ENCODE data around the gene CROT.

CROT gene, protein sequence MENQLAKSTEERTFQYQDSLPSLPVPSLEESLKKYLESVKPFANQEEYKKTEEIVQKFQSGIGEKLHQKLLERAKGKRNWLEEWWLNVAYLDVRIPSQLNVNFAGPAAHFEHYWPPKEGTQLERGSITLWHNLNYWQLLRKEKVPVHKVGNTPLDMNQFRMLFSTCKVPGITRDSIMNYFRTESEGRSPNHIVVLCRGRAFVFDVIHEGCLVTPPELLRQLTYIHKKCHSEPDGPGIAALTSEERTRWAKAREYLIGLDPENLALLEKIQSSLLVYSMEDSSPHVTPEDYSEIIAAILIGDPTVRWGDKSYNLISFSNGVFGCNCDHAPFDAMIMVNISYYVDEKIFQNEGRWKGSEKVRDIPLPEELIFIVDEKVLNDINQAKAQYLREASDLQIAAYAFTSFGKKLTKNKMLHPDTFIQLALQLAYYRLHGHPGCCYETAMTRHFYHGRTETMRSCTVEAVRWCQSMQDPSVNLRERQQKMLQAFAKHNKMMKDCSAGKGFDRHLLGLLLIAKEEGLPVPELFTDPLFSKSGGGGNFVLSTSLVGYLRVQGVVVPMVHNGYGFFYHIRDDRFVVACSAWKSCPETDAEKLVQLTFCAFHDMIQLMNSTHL

DNA sequence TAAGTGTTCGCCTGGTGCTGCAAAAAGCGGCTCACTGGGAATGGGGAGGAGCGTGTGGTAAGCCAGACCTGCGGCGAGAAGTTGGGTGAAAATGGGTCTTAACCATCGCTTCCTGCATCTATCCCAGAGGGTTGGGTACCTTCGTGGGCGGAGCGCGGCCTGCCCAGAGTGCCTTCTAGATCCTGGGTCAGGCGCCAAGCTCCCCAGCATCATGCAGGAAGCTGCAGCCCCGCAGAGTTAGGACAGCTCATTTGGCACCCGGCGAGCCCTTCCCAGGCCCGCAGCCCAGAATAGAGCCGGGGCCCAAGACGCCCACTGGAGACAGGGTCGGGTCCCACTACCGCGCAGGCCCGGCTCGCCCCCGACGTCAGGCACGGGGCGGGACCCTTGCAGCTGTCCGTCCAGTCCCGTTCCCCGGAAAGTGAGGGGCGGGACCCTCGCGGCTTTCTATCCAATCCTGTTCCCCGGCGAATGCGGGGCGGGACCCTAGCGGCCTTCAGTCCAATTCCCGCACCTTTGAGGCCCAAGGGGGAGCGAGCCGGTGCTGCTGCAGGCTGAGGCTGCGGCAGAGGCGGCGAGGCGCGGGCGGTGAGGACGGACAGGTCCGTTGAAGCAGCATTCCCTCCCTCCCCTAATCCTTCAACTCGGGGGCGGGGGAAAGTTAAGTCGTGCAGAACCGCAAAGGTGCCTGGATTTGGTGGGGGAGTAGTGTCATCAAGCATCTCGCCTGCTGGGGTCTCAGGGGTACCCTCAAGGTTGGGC is at the start of gene CROT:
TSS of gene CROT (plus strand) at position 499 of the 762 bp plus-strand sequence. CDS start 3,405 bp downstream, outside the sequence.
- DNase-seq (ENCODE audit: low spot score) = peak; percentile 94

DNA sequence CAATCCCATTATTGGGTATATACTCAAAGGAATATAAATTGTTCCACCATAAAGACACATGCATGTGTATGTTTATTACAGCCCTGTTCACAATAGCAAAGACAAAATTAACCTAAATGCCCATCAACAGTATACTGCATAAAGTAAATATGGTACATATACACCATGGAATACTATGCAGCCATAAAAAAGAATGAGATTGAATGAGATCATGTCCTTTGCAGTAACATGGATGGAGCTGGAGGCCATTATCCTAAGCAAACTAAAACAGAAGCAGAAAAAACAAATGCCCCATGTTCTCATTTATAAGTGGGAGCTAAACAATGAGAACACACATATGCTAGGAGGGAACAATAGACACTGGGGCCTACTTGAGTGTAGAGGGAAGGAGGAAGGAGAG is 44.7 kb upstream of the CROT start:
- no peak for DNase-seq (ENCODE audit: low spot score)

DNA sequence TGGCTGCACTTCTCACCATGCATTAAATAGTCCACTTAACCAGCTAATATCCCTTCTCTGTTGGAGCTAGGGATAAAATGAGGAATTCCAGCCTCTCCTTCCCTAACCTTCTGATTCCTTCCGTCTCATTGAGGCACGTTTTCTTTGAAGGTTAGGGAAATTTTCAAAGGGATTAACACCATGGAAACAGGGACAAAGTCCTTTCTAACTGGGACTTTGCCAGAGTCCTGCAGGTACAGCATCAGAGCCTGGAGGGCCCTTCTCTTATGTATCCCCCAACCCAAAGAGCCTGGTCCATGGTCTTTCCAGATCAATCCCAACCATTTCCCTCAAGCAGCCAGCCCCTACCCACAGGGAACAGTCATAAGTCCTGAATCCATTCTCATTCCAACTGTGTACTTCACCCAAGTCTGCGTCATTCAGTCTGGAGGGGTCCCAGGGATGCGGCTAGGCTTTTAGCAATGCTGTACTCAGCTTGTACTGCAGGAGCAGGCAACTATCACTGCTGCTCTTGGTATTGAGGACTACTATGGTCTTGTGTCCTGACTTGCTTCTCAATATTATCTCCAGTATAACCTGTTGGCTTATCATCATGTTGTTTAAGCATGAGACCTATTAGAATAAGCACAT is 34.6 kb upstream of the CROT start:
- DNase-seq (ENCODE audit: low spot score) = no peak

DNA sequence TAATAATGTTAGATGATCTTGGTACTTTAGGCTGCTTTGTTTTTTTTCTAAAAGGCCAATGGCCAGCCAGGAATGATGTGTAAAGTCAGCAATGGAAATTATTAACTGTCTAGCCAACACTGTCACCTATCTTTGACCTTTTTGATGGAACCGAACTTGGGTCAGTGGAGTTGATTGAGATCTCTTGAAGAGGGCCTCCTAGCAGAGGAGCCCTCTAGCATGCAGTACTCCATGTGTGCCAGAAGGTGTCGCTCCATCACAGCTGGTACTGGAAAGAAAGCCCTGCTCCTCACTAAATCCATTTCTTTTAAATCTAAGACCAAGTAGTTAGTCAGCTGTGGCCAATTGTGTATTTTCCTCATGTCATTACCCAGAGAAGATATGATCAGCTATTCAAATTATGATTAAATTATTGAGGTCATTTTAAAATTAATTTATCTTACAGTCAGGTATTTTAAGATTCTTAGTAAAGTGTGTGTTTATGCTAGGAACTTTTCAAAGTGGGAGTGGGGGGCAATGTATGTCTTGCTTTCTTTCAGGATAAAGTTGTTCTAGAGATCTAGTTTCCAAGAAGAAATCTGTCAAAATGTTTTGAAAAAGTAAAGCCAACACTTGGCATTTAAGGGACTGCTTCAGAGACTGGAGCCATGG is 33.1 kb upstream of the CROT start:
- peak; percentile 72 for DNase-seq (ENCODE audit: low spot score)

DNA sequence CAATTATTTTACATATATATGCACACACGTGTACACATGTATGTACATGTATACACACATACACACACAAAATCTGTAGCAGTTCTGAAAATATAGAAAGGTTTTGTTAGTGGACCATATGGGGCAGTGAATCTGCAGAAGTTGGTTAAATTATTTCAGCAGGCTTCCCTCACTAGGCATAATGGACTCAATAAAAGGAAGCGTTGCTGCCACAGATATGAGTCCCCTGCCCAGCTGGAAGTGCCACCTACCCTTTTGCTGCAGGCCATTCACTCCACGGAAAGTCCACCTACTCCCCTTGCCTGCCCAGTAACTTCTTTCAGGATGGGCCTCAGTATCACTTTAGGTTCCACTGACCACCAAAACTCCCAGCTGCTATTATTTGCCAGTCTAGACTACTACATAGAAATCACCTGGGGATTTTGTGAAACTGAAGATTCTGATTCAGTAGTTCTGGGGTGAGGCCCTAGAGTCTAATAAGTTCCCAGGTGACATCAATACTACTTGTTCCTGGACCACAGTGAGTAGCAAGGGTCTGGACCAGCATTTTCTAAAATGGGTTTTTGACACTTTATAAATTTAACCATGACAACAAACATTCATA is 29.3 kb upstream of the CROT start:
- DNase-seq (ENCODE audit: low spot score) = no peak

DNA sequence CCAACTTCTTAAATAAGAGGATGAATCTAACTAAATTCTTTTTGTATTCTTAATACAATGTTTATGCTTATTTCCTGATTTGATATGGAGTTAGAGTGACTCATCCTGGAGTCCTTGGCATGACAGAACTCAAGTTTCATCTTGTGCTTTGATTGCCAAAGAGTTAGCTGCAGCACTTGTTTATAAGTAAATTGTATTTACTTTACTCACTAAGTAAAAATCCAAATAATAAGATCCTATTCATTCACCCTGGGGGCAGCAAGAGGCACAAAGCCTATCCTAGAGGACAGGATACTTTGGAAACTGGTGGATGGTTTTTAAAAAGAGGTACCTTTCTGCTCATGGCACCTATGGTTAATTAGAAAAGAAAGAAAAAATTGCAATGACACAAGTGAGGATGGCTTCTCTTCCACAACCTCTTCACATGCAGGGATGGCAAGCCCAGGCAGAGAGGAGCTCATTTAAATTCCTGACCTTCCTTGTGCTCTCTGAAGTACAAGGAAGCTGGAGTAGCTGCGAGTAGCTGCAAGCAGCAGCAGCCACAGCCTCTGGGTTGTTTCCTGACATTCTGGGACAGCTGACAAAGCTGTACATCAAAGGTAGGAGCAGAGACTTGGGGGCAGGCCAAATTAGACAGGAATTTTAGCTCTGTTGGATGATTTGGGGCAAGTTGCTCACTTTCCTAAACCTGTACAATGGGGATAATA is 28.5 kb upstream of the CROT start:
- DNase-seq (ENCODE audit: low spot score) = peak; percentile 41

DNA sequence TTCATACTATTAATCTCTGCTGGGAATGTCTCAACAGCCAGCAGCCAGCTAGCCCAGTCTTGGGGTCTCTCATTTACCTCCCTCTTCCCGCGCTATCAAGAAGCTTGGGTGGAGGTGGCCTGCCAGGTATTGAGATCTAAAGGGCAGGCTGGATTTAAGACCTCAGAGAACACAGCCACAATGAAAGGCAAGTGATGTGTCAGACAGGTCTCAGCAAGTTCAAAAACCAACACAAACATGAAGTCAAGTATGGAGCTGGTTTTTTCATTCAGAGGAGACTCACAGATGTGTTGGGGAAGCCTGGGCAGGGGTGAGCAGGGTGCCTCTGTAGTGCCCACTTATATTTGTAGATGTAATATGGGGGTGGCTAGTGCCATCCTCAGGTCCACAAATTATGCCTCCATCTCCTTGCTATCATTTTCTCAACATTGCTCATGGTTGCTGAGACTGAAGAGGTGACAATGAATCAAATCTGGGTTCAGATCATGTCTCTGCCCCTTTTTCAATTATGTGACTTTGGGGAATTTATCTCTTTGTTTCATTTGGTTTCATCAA is 27.7 kb upstream of the CROT start:
- no peak for DNase-seq (ENCODE audit: low spot score)

DNA sequence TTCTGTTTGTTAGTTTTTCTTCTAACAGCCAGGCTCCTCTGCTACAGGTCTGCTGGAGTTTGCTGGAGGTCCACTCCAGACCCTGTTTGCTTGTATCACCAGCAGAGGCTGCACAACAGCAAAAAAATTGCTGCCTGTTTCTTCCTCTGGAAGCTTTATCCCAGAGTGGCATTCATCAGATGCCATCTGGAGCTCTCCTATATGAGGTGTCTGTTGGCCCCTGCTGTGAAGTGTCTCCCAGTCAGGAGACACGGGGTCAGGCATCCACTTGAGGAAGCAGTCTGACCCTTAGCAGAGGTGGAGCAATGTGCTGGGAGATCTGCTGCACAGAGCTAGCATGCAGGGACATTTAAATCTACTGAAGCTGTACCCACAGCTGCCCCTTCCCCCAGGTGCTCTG is 26.7 kb upstream of the CROT start:
- peak; percentile 5 for DNase-seq (ENCODE audit: low spot score)

DNA sequence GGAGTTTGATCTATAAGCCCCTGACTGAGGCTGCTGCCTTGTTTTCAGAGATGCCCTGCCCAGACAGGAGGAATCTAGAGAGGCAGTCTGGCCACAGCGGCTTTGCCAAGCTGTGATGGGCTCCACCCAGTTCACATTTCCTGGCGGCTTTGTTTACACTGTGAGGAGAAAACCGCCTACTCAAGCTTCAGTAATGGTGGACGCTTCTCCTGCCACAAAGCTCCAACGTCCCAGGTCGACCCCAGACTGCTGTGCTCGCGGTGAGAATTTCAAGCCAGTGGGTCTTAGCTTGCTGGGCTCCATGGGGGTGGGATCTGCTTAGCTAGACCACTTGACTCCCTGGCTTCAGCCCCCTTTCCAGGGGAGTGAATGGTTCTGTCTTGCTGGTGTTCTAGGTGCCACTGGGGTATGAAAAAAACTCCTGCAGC is 26.3 kb upstream of the CROT start:
- peak; percentile 29 for DNase-seq (ENCODE audit: low spot score)

DNA sequence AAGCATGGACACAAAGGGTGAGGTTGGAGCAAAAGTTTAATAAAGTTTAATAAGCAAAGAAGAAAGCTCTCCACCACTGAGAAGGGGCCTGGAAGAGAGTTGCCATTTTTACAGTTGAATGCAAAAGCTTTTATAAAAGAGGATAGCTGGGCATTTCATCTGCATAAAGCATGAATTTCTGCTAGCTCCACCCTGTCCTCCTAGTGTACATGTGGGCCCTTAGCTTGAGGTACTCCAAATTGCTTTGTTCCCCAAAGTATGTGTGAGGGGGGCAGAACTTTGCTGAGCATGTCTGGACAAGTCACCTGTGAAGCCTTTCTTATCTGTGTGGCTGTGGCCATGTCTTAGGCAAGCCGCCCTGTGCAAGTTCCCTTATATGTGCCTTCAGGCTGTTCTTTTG is 22.6 kb upstream of the CROT start:
- no peak for DNase-seq (ENCODE audit: low spot score)

DNA sequence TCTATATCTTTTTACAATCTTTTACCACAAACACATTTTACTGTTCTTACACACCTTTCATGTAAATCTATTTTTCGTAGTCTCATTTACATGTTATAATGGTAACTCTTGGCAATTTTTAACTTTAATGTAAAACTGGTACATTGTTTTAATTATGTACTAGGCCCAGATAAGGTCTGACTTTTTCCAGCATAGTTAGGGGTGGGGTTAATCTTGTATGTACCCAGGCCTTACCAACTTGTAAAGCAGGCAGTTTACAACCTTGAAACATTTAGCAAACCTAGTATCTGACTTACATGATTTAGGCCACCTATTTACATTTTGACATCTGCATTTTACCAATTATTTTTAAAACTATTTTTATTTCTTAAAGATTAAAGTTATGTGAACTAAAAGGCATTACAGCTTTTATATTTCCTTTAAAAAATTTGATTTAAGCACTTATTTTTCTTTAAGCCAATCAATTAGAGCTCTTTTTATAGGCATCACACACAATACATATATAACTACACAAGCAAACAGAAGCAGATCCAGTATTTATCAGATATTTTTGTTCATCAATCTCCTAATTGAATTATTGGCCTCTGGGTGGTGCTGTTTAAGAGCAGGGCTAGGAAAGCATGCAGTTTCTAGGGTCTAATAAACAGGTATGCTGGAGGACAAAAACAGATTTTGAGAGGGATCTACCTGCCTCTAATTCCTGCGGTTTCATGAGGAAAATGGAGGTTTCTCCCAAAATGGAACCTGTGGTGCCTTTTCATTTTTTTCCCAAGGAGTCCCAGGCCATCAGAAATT is 19.7 kb upstream of the CROT start:
- DNase-seq (ENCODE audit: low spot score) = no peak

DNA sequence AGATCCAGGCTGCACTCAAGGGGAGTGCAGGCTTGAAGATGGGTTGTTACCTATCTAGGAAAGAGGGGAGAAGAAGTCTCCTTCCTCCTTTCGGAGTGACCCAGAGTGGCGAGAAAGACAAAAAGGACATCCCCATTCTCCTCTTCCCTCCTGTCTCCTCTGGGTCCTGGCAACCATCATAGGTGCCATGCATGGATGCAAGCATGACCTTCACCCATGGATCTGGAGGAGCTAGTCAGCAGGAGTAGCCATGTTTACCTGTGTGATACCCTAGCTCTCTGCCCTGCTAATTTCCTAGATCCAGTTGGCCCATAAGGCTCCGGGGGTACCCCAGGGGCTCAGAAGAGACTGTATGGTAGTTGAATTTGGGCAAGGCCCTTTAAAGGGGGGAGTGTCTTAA is 17.2 kb upstream of the CROT start:
- no peak for DNase-seq (ENCODE audit: low spot score)

DNA sequence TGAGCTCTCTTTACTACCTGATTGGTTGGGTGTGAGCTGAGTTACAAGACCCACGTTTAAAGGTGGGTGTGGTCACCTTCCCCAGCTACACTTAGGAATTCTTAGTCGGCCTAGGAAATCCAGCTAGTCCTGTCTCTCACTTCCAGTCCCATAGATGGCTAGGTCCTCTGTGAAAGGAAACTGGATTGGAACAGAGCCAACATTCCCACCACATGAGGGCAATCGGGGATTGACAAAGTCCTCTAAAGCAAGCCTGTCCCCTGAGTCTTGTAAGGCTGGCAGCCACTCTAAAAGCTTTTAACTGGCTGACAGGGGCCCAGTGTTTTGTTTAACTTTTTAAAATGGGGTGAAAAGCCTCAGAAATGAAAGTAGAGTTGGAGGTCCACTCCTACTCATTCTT is 15.1 kb upstream of the CROT start:
- peak; percentile 13 for DNase-seq (ENCODE audit: low spot score)

DNA sequence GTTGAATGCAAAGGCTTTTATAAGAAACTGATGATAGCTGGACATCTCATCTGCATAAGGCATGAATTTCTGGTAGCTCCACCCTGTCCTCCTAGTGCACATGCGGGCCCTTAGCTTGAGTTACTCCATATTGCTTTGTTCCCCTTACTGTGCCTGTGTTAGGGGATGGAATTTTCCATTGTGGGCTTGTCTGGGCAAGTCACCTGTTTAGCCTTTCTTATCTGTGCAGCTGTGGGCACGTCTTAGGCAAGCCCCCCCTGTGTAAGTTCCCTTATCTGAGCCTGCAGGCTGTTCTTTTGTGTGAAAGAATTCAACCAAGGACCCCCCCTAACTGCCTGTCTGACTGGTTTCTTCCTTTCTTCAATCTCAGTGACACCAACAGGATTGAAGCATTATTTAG is 14.5 kb upstream of the CROT start:
- DNase-seq (ENCODE audit: low spot score) = no peak

DNA sequence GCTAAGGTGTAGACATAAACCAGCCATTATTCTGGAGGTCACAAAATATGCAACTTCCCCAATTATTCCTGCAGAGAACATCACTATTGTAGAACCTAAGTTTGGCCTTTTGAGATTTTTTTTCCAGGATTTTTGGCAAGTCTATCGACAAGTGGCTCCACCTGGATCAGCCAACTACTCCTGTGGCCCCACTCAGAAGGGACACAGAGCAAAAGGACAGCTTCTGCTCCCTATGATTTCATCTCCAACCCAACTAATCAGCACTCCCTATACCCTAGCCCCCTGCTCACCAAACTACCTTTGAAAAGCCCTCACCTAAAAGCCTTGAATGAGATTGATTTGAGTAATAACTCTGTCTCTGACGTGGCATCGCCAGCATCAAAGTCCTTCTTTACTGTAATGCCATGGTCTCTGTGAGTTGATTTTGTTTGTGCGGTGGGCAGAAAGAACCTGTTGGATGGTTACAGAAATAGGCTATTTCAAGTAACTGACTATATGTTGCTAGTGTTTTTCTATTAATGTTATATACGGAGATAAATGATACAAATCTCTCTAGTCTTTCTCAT is 13.7 kb upstream of the CROT start:
- no peak for DNase-seq (ENCODE audit: low spot score)

DNA sequence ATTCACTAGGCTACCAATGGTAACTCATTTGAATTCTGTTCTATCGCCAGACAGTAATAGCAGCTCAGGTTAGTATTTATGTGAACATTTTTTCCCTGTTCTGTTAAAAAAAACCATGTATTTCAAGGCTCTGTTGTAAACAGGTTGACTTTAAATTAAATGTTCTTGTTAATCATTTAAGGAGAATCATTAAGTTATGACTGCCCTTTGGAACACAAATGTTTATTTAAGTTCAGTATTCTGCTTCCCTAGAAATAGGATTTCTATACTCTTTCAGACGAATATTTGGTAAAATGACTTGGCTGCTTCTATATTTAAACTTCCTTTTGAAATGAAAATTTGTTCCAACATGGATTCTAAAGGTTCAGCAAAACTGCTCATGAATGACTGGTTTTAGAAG is 13.1 kb upstream of the CROT start:
- no peak for DNase-seq (ENCODE audit: low spot score)

DNA sequence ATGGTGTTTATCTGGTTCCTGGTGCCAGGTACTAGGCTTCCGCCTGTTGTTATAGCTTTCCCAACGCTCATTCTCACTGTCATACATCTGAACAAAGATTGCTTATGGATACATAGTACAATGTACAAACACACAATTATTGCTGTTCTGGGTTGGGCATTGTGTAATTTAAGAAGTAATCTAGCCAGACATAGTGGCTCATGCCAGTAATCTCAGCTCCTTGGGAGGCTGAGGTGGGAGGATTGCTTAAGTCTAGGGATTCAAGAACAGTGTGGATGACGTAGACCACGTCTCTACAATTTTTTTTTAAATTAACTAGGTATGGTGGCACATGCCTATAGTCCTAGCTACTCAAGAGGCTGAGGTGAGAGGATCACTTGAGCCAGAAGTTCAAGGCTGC is 9.3 kb upstream of the CROT start:
- no peak for DNase-seq (ENCODE audit: low spot score)

DNA sequence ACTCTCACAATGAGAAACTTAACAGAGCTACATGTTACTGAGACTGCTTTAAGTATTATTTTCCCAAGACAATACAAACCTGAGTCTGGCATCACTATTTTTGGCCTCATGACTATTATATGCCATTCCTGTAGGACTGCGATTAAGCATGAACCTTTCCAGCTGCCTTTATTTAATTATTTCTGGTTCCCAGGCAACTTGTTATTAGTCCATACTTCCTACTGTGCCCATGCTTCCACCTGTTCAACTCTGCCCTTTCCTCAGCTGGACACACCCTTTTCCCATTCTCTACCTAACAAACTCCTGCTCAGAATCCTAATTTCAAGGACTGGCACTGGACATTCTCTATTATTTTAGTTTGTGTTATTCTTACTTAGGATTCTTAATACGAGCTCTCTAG is 8.1 kb upstream of the CROT start:
- no peak for DNase-seq (ENCODE audit: low spot score)

DNA sequence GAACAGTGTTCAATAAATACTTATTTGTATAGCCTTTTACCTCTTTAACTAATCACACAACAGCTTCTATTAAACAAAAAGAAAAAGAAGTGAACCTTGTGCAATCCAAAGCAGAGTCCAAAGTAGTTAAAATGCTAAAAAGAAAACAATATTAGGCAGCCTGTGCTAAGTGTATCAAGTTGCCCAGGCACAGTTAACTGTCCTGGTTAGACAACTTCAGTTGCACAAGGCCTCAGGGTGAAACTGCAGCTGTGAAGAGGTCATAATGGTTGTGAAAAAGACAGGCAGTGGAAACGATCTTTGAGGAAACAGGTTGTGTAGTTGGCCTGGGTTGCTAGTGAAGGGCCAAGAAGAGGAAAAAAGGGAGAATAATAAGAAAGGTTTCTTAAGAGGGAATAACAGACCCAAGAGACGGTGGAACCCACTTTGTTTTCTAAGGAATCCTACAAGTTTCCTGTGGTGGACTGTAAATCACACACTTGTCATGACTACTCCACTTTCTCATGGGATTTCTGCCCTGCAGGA is 6.0 kb upstream of the CROT start:
- no peak for DNase-seq (ENCODE audit: low spot score)
